ENCODE results near the gene WNT5B.

WNT5B gene

DNA sequence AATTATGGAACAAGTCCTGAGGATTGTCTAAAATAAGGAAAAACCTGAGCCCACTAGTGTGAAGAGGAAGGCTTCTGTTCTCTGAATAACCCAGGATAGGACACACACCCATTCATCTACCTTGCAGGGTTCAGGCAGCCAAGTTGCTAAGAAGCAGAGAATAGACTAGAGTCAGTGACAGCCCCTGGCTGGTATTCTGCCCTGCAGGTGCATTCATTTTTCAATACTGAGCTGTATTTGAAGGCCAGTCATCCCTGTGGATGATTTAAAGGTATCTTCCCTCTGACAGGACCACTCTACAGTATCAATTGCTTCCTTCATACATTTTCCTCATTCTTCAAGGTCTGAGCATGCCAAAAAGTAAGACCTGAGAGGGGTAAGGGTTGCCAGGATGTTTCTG is 22.9 kb downstream of the WNT5B start:
- DNase-seq (ENCODE audit: low spot score) = no peak

DNA sequence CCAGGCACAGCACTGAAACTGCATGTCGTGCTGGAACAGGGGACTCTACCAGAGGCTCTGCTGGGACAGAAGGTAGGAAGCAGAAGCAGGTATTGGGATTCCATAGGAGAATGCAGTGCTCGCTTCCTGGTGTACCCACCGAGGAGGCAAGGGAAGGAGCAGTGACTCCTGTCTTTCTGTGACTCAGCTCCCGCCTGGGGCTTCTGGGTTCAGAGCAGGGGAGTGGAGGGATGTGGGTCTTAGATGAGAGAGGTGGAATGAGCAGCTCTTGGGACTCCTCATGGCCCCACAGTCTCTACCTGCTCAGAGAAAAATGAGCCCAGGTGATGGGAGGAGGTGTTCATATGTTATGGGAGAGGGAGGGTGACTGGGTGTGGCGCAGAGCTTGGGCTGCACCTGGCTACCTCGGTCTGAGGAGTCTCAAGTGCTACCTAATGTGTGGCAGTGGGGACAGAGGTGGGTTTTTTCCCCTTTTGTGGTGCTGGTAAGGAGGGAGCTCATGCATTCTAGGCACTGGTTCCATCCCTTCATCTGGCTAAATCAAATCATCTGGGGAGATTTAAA is 26.3 kb downstream of the WNT5B start:
- no peak for DNase-seq (ENCODE audit: low spot score)

DNA sequence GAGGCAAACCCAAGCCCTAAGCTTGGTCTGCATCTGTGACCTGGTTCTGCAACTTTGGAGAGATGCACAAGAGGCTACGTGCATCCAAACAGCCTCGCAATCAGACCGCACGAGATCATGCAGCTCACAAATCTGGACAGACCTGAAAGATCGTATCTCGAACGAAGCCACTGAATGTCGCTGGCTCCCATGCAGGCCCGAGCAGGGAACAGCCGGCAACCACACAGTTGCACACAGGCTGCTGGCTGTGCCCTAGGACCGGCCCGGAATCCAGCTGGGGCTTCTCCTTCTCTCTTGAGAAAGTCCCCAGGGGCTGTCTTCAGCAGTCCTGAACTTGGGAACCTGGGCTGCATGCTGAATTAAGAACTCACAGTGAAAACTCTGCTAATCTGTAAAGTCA is 27.9 kb downstream of the WNT5B start:
- no peak for DNase-seq (ENCODE audit: low spot score)

DNA sequence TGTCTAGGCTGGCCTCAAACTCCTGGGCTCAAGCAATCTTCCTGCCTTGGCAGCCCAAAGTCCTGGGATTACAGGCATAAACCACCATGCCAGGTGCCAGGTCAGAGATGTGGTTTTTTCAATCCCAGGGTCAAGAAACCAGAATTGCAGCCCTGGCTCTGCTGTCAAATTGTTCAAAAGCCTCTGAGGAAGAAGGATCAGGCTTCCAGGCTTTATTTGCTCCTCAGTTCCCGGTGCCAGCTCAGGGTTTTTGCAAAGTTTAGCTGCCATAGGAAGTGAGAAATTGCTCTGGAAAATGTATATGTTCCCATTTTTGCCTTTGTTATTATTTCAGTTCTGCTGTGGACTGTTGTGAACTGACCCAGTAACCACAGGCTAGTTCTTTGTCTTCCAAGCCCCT is 28.7 kb downstream of the WNT5B start:
- DNase-seq (ENCODE audit: low spot score) = no peak

DNA sequence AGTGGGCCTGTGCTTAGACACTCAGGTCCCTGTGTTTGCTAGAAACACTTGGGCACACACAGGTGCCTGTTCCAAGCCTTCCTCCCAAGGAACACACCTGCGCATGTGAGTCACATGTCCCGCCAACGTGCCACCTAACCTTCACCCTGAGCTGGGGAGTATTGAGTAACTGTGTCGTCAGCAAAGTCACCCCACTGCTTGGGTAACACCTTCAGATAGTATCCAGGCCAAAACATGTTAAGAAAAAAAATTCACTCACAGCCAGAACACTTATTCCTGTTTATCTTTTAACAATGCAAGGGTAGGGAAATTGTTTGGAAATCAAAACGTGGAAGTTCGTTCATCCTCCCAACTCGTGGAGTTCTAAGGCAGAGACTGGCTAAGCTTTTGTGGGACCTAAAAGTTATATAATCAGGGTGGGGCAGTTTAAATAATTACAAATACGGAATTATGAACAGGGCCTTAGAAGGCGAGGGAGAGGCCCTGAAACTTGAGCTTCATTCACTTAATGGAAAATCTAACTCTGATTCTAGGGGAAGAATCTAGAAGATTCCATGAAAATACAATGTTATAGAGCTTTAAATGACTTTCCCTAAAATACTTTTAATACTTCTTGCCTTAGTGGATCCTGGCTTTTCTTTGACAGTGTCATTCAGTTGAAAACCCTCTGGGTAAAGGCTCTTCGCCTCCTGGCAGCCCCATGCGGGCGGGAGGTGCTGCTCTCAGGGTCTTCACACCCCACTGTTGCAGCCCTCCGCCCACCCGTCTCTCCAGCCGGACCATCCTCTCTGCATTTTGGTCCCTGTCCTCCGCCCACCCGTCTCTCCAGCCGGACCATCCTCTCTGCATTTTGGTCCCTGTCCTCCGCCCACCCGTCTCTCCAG is 31.5 kb downstream of the WNT5B start:
- DNase-seq (ENCODE audit: low spot score) = peak; percentile 87

DNA sequence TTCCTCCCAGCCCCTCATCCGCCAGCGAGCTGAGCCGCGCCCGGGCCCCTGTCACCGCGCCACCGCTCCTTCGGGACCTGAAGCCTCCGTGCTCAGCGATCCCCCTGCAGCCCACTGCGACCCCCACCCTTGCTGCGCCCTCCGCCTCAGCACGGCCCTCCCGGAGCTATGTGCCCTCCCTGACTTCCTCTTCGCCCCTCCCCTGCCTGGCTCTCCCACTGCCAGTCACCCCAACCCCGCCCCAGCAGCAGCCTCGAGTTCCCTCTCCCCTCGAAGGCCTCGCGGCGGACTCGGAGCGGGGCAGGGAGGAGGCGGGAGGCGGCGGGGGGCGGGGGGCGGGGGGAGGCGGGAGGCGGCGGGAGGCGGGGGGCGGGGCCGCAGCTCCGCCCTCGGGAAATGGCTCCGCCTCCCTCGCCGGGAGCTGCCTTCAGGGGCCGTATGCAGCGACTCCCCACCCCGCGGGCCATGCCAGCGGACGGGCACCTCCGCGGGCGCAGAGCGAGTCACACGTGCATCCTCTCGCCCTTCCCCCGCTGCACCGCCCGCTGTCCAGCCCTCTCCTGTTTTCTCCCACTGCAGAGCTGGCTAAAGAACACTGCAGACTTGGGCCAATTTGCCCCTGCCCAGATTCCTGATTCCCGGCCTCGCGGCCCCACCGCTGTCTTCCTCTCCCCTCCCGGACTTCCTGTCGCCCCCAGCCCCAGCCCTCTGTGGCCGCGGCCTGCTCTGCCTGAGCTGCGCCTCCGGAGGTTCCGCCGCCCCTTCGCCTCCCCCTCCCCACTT is 32.7 kb downstream of the WNT5B start:
- DNase-seq (ENCODE audit: low spot score) = peak; percentile 98

DNA sequence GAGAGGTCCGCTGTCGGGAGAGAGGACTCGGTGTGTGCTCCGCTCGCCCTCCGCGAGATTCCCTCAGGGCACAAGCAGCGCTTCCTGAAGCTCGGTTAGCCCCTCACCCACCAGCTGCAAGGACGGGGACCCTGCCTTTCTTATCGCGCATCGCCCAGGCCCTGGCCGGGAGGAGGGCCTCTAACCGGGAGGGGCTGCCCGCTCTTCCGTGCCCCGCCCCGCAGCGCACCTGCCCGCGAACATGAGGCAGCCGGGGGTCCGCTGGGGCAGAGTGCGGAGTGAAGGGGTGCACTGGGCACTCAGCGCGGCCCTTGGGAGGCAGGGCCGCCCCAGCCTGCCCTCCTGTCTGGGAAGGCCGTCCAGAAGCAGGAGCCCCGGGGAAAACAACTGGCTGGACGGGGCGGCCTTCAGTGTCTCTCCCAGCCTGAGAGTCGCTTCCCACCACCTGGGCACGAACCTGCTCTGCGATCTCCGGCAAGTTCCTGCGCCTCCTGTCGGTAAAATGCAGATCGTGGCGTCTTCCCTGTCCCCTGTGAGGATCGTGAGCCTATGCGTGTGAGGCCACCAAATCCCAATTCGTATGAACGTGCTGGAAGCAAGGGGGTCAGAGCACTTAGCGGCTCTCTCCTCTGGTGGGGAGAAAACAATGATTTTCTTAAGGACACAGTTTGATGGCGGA is 33.9 kb downstream of the WNT5B start:
- peak; percentile 33 for DNase-seq (ENCODE audit: low spot score)

DNA sequence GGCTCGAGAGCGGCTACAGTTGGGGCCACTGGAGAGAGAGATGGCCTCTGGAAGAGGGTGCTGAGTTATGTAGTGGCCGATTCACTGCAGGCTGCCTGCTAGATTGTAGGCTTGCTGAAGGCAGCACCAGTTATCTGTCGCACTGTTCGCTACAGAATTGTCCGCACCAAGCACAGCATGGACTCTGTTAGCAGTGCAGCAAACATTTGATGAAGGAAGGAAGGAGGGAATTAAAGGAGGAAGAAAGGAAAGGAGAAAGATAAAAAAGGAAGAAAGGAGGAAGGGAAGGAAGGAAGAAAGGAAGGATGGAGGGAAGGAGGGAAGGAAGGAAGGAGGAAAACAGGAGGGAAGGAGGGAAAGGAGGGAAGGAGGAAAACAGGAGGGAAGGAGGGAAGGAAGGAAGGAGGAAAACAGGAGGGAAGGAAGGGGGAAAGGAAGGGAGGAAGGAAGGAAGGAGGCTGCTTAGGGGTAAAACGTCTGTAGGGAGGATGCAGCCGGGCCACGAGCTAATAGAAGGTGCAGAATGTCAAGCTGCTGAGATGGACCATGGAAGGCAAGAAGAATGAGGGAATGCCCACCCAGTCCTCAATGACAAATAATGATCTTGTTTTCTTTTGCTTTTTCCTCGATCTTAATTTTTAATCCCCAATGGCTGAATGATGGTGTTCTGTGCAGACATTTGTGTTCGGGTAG is 34.6 kb downstream of the WNT5B start:
- no peak for DNase-seq (ENCODE audit: low spot score)

DNA sequence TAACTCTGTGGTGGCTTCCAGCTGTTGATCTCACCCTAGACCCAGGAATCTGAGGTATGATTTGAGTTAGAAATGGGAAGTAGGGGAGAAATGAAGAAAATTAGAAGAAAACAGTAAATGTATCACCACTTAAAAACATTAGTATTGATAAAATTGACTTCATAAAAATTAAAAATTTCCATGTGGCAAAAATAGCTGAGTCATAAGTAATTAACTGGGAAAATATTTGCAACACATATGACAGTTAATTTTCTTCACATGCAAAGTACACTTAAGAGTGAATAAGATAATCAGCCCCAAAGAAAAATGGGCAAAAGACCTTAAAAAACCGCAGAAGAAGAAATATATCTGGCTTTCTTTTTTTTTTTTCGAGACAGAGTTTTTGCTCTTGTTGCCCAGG is 36.3 kb downstream of the WNT5B start:
- no peak for DNase-seq (ENCODE audit: low spot score)

DNA sequence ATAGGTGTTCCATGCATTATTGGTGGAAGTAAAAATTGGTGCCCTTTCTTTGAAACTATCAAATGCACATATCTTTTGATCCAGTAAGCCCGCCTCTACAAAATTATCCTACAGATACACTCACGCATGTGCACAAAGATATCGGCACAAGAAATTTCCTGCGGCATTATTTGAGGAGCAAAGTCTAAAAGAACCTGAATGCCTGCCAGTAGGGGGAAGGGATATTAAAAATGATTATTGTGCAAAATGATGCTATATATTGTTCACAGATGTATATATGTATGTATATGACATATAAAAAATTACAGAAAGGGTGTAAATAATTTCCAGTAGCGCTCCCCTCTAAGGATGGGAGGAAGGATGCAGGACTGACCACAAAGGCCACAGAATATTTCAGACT is 37.2 kb downstream of the WNT5B start:
- DNase-seq (ENCODE audit: low spot score) = no peak

DNA sequence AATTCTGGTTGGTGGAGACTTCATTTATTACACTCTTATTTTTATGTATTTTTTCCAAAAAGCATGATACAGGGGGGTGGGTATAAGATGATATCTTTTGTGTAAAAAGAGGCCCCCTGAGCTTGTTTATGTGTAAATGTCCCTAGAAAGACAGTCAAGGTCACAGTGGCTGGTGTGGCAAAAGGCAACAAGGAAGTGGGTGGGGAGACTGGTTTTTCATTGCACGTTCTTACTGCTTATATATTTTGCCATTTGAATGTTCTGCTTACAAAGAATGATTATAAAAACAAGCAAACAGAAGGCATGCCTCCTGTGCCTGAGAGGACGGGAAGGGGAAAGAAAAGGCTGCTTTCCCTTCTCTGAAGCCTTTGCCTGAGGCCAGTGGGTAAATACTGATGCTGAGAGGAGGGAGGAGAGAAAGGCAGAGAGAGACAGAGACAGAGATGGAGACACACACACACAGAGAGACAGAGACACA is 37.7 kb downstream of the WNT5B start:
- DNase-seq (ENCODE audit: low spot score) = no peak

DNA sequence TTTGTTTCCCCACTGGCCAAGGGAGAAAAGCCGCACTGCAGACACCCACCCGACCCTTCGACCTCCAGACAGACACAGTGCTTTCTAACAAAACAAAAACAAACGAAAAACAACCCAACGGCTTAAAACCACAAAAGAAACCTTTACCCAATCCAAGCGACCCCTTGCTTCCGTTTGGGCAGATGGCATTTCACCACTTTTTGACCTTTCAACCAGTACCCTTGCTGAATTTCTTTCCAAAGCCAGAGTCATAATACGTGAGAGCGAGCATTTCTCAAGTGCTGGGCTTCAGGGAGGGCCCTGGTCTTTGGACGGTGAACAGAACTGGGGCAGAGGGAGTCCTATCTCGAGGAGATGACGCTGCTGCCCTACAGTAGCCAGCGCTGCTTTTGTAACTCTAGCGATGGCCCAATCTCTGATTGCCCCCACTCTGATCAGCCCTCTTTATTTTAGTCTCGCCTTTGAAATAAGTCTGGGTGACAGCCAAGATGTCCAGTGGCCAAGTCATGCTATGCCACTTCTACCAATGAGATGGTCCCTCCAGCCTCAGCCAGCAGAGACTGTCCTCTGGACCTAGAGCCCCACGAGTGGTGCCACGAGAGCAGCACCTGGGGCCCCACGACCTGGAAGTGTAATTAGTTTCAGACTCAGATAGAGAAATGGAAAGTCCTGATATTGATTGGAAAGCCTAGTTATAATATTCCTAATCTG is 40.0 kb downstream of the WNT5B start:
- no peak for DNase-seq (ENCODE audit: low spot score)

DNA sequence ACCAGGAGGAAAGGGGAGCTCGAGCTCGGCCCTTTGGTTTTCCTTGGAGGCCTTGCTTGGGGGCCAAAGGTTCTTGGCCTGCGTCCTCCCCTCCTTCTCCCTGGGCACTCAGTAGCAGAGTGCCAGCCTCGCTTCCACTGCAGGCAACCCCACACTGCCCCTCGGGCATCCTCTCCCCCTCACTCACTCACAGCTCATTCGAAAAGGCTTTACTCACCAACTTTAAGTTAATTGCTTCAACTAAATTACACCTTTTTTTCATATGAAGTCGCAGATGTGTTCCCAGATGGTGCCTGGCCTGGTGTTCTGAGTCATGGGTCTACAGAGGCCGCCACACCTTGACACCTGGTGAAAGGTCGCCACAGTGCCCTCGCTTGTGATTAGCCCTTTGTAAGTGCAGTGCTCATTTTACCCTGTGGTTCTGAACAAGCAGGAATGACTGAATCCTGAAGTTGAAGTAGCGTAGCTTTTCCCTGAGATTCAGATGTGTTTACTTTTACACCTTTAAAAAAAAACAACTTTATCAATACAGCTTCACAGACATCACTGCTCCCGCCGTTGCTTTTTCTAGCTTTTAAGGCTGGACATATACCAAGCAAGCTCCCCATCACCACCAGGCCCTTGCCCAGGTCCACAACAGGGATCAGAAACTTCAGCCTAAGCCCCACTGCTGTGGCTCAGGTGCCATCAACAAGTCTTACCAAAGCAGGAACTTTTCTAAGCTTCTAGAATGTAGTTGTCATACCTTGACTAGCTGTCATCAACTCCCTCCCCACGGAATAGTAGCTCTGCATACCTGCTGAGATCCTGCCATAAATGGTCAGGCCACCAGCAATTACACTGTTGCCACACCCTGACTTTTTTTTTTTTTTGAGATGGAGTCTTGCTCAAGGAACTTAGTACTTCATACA is 41.6 kb downstream of the WNT5B start:
- DNase-seq (ENCODE audit: low spot score) = peak; percentile 96

DNA sequence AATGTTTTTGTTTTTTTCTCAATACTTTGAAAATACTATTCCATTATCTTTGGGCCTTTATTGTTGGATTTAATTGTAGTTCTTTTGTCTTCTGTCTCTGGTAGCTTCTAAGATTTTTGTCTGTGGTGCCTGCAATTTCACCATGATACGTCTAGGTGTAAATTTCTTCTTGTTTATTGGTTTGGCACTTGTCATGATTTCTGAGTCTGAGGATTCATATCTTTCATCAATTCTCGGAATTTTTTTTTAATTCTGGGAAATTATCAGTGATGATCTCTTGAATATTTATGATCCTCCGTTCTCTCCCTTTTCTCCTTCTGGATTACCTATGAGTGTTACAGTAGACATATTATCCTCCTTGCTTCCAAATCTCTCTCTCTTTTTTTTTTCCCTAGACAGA is 47.0 kb downstream of the WNT5B start:
- DNase-seq (ENCODE audit: low spot score) = no peak

DNA sequence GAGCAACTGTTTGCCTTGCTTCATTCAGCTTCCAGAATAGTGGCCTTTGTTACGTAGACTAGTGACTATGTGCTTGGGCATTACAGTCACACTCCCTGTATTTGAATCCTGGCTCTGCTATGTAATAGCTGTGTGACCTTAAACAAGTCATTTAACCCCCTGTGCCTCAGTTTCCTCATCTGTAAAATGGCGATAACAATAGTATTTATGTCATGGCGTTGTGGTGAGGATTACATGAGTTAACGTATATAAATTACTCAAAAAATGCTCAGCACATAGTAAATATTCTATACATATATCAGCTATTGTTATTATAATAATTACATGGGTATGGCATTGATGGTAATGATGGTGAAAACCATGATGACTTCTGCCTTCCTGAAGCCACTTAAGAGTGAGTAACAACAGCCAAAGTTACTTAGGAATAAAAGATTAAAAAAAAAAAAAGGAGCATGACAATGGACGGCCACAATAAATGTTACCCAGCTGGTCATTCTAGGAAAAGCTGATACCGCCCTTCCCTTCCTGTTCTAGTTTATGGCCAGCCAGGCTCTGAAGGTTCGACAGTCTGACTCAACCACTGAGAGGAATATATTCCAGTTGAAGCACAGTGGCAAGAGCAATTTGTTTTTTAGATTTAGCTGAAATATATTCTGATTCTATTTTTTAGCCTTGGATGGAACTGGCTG is 51.9 kb downstream of the WNT5B start:
- no peak for DNase-seq (ENCODE audit: low spot score)

DNA sequence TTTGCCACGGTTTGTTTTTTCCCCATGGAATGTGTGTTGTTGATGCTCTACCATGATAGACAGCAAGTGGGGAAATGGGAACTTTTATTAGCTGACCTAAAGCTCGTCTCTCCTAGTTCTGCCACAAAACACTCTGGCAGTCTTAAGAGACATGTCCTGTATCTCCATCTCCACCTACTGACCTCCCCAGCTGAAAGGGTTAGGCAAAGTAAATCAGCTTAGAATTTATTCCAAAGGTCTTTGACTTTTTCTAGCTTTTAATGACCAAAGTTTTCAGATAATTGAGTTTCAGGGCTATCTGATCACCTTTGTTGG is 52.4 kb downstream of the WNT5B start:
- DNase-seq (ENCODE audit: low spot score) = no peak

DNA sequence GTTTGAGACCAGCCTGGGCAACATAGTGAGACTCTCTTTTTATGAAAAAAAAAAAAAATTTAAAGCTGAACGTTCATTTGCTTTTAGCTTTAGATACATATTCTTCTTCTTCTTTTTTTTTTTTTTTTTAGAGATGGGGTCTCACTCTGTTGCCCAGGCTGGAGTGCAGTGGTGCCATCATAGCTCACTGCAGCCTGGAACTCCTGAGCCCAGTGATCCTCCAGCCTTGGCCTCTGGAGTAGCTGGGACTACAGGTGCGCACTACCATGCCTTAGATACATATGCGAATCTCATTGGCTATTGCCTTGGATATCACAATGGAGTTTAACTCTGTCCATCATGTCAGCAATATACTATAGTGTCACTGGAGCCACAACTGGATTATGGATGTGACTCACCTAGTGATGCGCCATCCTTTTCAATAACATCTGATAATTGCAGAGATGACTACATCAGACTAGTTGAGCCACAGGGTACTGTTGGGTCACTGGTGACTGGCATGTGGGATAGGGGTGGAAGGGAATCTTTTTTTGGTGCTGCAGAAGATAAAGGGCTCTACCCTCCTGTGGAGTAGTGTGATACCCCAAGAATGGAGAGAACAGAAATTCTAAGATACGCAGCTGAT is 59.2 kb downstream of the WNT5B start:
- peak; percentile 28 for DNase-seq (ENCODE audit: low spot score)

DNA sequence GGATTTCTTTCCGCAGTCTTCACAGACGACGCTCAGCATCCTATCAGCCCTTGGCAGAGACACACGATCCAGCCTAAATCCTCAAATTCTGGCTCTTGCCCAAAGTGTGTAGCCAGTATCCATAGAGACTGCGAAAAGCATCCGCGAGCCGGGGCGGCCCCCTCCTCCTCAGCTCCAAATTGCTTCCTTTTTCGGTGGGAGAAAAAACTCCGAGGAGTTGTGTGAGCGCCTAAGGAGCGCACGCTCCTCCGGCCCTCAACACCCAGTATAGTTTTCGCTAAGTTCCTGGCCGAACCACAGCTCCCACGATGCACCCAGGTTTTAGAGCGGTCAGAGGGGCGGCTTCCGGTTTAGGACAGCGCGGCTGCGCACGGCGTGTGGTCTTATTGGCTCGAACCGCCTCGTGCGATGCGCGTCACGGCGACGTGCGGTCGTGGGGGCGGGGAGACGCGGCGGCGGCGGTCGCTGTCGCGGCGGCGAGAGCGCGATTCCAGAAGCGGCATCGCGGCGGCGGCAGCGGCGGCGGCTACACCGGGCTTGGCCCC is 61.6 kb downstream of the WNT5B start, which contains the start of gene ADIPOR2:
Gene ADIPOR2 (plus strand): TSS at position 493 of the 545 bp plus-strand sequence. CDS start 63,274 bp downstream, outside the sequence.
- peak; percentile 99 for DNase-seq (ENCODE audit: low spot score)

Data from SW480 (cell line).